Lower leg skin (tissue), 3 donors: Measurements from ENCODE around the gene DTX1.

Experiments used
- CTCF ChIP-seq, 3 donors: fragments of 450-650 bp; IDR thresholded peaks; one replicate each; pipeline ENCODE4 v1.5.1; 2016; ENCODE audit warnings: antibody characterized with exemption in 3 of 3, mild to moderate bottlenecking in 3 of 3, moderate library complexity in 2 of 3
- POLR2A ChIP-seq, 2 donors: fragments of 450-650 bp; IDR thresholded peaks; one replicate each; pipeline ENCODE4 v1.6.1; 2016 to 2017; ENCODE audit warnings: antibody characterized with exemption in 2 of 2, mild to moderate bottlenecking in 1 of 2, moderate library complexity in 1 of 2

GRCh38 chr12:113022563-113023297 is 33.8 kb upstream of the DTX1 start:
- no peak for TF ChIP-seq CTCF (IDR thresholded peaks at IDR 0.05)
- no peak for TF ChIP-seq POLR2A (IDR thresholded peaks at IDR 0.05)
